ENCODE data around the gene PRR7.

Gene PRR7

DNA sequence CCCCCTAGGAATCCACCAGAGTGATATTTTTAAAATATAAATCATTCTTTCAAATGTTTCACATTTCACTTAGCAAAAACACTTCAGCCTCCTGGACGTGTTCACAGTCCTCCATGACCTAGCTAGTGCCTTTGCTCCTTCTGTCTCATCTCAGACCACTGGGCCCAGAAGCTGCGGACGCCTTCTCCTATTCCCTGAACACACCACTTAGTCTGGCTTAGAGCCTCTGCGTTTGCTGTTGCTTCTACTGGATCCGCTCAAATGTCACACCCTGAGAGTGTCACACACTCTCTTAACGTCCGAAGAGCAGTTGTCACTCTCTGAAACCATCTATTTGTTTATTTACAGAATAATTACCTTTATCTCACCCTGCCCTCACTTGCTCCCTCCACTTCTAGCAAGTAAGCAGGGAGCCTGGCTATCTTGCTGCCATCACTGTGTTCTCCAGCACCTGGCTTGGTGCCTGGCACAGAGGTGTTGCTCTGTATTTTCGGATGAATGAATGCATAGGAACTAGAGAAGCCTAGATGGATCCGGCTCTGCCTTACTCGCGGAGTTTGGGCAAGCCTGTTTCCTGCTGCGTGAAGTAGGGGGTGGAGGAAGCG lies 21.3 kb upstream of the PRR7 start:
- no peak for DNase-seq

- peak; percentile 100 for DNase-seq
These were observed 20.6 kb upstream of the PRR7 start for GRCh38 chr5:177425801-177426565.

GRCh38 chr5:177426566-177427210 lies 19.9 kb upstream of the PRR7 start, which contains the start of gene GRK6:
Gene GRK6 (plus strand): TSS chr5:177426676. CDS start chr5:177426846, 170 bp downstream.
- DNase-seq: no peak

DNA sequence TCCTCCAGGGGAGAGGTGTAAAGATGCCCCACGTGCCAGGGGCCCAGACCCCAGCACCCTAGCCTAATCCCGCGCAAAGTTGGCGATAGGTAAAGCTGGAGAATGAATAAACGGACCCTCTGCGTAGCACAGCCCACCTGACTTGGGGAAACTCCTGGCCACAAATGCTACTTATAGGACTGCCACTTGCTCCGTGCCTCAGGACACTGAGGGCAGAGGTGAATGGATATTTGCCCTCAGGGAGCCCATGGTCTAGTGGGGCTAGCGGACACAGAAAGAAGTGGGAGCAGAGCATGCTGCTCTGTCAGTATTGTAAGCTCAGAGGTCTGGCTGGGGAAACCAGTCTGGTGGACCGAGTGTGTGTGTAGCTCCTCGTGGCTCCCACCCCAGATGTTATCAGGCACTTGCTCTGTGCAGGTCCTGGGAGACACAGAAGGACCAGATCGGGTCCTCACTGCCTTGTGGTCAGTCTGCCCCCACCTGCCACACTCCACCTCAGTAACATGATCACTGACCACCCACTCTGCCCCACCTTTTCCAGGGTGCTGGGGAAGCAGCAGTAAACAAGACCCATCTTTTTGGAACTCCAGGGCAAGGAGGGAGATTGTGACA lies 19.3 kb upstream of the PRR7 start:
- DNase-seq: no peak

GRCh38 chr5:177427919-177428573 lies 18.6 kb upstream of the PRR7 start:
- no peak for DNase-seq

DNA sequence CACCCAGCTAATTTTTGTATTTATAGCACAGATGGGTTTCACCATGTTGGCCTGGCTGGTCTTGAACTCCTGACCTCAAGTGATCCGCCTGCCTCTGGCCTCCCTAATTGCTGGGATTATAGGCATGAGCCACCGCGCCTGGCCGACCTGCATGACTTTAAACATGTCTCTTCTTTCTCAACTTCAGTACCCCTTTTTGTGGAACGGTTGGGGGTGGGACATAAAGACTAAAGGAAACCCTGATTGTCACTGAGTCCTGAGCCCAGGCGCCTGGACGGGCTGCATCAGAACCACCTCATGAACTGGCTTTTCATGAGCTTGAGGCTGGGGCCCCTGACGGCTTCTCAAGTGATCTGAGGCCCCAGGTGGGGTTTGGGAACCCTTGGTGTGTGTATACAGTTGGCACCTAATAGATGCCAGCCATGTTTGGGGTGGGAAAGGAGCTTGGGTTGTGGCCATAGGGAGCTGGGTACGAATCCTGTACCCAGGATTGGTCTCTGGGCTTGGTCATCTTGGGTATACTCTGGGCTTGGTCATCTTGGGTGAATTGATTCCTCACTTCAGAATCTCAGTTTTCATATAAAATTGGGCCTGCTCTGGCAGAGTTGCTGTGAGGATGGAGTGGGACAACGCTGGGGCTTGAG lies 17.9 kb upstream of the PRR7 start:
- no peak for DNase-seq

- DNase-seq: no peak
These were observed 17.2 kb upstream of the PRR7 start for GRCh38 chr5:177429248-177430040.

DNA sequence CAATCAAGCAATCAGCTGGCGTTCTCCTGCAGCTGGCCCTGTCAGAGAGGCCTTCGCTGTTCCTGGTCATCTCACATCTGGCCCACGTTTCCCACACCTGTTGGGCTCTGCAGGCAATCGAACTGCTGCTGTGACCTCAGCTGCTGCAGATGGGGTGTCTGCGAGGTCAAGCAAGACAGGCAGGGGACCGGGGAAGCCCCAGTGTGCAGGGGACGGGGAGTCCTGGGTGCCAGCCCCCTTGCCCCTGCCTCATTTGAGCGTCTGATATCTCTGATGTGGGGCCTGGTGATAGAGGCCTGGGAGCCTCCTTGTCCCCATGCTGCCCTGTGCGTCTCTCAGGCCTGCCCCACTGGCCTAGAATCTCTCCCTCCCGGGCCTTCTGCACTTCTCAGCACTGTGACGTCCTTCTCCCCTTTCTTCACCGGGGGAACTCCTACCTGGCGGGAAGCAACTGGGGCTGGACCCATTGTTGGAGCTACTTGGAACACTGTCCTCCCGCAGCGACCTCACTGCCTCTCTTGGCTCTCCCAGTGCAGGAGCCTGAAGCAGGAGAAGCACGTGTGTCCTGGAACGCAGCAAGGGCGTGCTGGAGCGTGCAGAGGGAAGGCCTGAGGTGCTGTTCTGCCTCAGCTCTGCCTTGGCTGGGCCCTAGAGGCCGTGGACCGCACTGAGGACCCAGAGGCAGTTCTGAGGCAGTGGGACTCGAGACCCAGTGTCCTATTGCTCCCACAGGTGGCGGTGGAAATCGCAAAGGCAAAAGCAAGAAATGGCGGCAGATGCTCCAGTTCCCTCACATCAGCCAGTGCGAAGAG lies 16.3 kb upstream of the PRR7 start:
- DNase-seq: no peak

DNA sequence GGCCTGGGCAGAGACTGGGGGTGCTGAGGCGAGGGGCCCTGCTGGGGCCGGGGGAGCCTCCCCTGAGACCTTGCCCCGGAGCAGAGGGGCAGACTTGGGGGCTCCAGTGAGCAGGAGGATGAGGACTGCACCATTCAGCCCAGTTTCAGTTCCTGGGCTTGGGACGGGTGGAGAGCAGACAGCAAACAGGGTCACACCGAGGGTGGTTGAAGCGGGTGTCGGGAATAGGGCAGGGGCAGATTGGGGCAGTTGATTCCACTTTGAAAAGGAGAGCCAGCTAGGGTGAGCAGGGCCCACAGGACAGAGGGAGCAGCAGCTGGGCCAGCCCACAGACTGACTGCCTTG lies 15.7 kb upstream of the PRR7 start:
- no peak for DNase-seq

GRCh38 chr5:177431317-177432142 lies 15.1 kb upstream of the PRR7 start:
- DNase-seq: no peak

DNA sequence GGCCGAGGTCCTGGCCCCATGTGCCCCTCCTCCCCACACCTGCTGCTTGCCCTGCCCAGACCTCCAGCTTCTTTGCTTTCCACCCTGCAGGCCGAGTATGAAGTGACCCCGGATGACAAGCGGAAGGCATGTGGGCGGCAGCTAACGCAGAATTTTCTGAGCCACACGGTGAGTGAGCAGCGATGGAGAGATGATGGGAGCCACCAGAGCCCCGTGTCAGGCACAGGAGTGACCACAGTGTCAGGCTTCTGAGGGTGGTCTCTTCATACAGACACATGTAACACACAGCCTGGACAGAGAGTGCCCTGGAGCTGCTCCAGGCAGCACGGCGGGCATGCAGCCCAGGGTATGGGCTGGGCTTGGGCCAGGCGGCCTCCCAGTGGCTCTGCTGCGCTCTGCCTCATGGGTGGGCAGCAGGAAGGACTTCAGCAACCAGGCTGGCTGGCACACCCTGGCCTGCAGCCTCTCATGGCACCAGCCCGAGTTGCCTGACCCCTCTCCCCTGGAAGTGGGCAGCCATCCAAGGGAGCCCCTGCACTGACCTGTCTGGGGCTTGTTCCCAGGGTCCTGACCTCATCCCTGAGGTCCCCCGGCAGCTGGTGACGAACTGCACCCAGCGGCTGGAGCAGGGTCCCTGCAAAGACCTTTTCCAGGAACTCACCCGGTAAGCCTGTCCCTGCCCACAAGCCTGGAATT lies 14.3 kb upstream of the PRR7 start:
- no peak for DNase-seq

- no peak for DNase-seq
These were observed 13.6 kb upstream of the PRR7 start for GRCh38 chr5:177432839-177433657.

- no peak for DNase-seq
These were observed 12.9 kb upstream of the PRR7 start for GRCh38 chr5:177433658-177434217.

GRCh38 chr5:177434437-177434836 lies 12.2 kb upstream of the PRR7 start:
- DNase-seq: no peak

DNA sequence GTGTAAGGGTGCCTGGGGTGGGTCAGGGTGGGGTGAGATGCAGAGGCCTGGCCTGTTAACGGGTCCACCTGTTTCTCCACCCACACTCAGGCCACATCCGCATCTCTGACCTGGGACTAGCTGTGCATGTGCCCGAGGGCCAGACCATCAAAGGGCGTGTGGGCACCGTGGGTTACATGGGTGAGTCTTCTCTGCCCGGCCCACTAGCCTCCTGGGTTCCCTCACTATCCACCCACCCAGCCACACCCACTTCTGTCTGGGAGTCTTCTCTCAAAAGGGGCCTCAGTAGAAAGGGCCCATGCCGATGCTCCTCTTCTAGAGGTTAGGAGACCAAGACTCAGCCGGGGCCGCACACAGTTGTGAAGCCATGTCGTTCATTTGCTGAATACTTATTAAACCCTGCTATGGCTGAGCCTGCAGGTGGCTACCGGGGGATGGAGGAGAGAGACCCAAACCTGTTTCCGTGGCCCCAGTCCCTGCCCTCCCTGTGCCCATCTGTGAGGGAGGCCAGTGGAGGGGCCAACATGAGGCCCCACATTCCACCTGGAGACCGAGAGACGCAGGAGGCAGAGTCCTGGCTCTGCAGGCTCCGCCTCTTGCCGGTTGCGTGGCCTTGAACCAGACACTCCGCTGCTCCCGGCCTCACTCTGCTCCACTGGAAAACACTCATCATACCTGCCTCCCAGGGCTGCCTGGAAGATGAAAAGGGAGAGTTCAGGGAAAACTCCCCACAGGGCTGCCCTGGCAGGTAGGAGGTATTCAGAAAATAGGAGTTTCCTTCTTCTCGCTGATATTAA lies 11.5 kb upstream of the PRR7 start:
- no peak for DNase-seq

- no peak for DNase-seq
These were observed 10.6 kb upstream of the PRR7 start for GRCh38 chr5:177435847-177436536.

DNA sequence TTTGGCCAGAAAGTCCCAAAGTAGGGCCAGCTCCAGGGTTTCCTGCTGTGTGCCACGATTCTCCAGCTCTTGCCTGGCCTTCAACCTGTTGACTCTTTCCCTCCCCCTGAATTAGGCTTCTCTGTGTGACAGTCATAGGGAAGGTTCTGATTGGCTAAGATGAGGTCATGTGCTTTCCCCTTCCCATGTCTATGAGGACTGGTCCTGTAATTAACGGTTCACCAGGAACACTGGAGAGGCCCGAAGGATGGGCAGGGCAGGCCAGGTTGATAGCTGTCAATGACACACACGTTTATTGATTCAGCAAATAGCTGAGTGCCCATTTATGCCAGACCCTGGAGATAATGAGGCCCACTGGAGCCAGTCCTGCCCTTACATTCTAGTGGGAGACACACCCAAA lies 9.0 kb upstream of the PRR7 start:
- no peak for DNase-seq

Data from kidney glomerular epithelial cell (primary cell).